Measurements from ENCODE around the gene SLN. TPM values are rescaled to one million over a fixed set of nuclear protein-coding genes. Genes with fewer than 3 reads are reported as not detected.

Gene SLN
- polyA plus RNA-seq, 3 donors, result 0.18 to 0.37 (median 0.30) TPM

DNA sequence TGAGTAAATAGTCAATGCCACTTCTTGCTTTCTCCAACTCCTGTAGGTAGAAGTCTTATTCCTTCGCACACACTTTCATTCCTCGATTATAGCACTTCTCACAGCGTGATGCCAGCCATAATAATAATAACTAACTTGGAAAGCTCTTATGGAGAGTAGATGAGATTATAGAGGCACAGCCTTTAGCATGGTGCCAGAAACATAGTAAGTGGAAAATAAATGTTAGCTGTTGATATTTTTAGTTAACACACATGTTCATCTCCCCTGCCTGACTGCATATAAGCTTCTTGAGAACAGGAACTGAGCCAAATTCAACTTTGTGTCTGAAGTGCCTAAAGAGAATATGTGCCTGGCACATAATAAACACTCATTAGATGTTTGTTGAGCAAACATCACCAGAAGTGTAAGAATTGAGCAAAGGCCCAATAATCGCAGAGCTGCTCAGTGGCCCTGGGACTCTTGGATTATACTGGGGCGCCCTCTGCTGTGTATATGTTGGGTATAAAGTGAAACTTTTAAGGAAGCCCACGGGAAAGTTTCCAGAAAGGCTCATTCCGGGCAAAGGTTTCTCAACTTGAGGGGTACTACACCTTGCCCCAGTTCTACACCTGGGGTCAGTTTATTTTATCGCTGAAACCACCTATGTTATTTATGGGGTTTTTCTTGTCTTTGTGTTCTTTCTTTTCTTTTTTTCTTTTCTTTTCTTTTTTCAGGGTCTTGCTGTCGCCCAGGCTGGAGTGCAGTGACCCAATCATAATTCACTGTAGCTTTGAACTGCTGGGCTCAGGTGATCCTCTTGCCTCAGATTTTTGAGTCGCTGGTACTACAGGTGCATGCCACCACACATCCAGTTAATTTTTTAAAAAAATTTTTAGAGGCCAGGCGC, 22.3 kb downstream of the SLN start:
- DNase-seq (ENCODE audit: low read depth in 3 of 3, low spot score in 2 of 3), result peak; percentile 26 to 47 (median 33)

DNA sequence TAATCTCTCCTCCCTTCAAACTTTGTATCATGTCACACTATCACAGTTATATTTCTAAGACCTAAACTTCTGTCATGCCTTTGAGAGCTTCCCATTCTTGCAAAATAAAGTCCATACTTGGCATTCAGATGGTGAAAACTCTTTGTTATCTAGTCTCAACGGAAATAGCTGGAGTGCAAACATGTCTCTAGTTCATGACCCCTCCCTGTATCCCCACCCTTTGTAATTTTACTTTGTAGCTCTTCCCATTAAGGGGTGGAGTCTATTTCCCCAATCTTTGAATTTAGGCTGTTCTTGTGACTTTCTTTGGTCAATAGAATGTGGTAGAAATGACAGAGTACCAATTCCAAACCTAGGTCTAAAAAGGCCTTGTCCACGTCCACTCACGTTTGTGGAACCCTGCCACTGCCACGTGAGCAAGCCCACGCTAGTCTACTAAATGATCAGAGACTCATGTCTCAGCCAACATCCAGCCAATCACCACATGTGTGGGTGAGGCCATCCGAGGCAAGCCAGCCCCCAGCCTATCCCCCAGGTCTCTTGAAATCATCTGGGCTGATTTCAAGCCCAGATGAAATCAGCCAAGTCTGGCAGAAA, 23.4 kb downstream of the SLN start:
- DNase-seq (ENCODE audit: low read depth in 3 of 3, low spot score in 2 of 3), result no peak

DNA sequence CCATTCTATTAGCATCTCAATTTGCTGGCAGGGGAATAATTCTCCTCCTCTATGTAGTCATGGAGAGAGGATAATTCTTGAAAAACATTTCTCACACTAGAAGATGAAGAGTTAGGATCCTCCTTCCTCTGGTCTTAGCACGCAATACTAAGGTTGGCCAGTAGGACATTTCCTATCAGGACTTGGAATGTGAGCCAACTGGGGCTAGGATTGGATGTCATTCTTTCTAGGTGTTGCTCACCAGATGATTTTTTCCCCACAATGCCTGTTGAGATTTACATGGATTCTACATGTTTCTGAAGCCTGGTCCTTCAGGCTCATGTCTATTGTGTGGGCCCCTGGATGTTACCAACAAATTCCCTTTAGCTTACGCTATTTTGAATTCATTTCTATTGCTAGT, 28.0 kb downstream of the SLN start:
- no peak for DNase-seq (ENCODE audit: low read depth in 3 of 3, low spot score in 2 of 3)

GRCh38 chr11:107683061-107683460, 28.8 kb downstream of the SLN start:
- no peak for DNase-seq (ENCODE audit: low read depth in 3 of 3, low spot score in 2 of 3)

DNA sequence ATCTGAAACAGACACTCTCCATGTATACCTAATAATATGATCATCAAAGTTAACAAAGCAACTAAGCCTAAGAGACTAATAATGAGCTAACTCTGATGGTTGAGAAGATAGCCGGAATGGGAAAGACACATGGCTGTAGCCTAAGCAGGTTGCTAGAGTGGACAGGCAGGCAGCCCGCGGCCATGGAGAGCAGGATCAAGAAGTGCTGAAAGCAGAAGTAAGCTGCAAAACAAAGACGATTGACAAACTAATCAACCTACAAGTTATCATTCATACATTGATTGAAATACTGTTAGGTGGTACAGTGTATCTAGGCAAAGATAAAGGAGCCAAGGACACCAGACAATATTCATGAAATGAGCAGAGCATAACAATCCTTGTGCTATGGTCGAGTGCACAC, 29.3 kb downstream of the SLN start:
- DNase-seq (ENCODE audit: low read depth in 3 of 3, low spot score in 2 of 3), result no peak

DNA sequence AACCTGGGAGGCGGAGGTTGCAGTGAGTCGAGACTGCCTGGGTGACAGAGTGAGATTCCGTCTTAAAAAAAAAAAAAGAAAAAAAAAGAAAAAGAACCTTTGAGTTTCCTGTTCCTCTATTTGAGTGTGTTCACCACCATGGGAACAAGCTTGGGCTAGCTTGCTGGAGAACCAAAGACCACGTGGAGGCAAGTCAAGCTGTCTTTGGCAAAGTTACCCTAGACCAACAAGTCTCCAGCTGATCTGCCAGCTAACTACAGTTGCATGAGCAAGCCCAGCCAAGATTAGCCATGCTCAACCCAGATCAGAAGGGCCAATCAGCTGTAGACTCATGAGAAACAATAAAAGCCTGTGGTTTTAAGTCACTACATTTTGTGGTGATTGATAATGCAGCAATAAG, 29.7 kb downstream of the SLN start:
- DNase-seq (ENCODE audit: low read depth in 3 of 3, low spot score in 2 of 3), result no peak

- no peak for DNase-seq (ENCODE audit: low read depth in 3 of 3, low spot score in 2 of 3)
Measured at GRCh38 chr11:107679255-107680024, 32.4 kb downstream of the SLN start.

- no peak for DNase-seq (ENCODE audit: low read depth in 3 of 3, low spot score in 2 of 3)
Measured at GRCh38 chr11:107678632-107678971, 33.3 kb downstream of the SLN start.

- DNase-seq (ENCODE audit: low read depth in 3 of 3, low spot score in 2 of 3), result no peak
Measured at GRCh38 chr11:107677924-107678631, 33.8 kb downstream of the SLN start.

- no peak for DNase-seq (ENCODE audit: low read depth in 3 of 3, low spot score in 2 of 3)
Measured at GRCh38 chr11:107676336-107677057, 35.4 kb downstream of the SLN start.

- no peak for DNase-seq (ENCODE audit: low read depth in 3 of 3, low spot score in 2 of 3)
Measured at GRCh38 chr11:107675902-107676301, 36.0 kb downstream of the SLN start.

GRCh38 chr11:107669893-107670601, 41.8 kb downstream of the SLN start:
- DNase-seq (ENCODE audit: low read depth in 3 of 3, low spot score in 2 of 3), result no peak

- no peak for DNase-seq (ENCODE audit: low read depth in 3 of 3, low spot score in 2 of 3)
Measured at GRCh38 chr11:107669191-107669740, 42.6 kb downstream of the SLN start.

- DNase-seq (ENCODE audit: low read depth in 3 of 3, low spot score in 2 of 3), result no peak
Measured at GRCh38 chr11:107666911-107667613, 44.8 kb downstream of the SLN start.

- no peak for DNase-seq (ENCODE audit: low read depth in 3 of 3, low spot score in 2 of 3)
Measured at GRCh38 chr11:107665018-107665417, 46.8 kb downstream of the SLN start.

DNA sequence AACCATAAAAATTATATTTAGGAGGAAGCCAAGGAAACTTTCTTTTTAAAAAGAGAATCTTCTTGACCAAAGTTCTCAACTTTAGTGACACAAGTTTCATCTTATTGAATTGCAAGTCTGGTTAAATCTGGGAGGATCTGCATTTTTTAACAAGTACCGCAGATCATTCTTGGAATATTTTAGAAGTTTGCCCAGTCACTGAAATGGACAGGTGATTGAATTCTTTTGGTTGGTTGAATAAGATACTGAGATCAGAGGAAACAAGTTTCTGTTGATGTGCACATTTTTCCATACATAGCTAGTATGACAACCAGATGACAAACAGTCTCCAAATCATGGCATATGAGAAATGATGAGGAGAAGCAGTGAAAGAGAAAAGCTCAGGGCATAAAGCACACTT, 50.2 kb downstream of the SLN start:
- DNase-seq (ENCODE audit: low read depth in 3 of 3, low spot score in 2 of 3), result no peak

DNA sequence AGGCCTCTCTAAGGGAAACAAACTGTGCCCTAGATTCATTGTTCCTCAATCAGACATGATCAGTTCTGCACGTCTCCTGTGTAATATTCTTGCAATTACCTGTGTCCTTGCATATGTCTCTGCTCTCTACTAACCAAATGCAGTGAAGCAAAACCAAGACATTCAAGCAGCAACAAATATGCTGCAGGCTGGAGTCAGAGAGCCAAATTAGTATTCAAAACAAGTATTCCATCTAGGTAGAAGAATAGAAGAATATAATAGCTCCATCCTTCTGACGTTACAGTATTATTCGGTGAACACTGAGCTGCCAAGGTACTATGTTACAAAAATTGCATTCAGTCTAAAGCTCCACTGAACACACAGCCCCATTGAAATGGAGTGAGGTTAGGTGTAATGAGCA, 51.8 kb downstream of the SLN start:
- no peak for DNase-seq (ENCODE audit: low read depth in 3 of 3, low spot score in 2 of 3)

- no peak for DNase-seq (ENCODE audit: low read depth in 3 of 3, low spot score in 2 of 3)
Measured at GRCh38 chr11:107659310-107659709, 52.5 kb downstream of the SLN start.

All from right renal cortex interstitium (tissue), 3 donors.